Measurements from ENCODE around the gene CORO6. TPM values are rescaled to one million over a fixed set of nuclear protein-coding genes. Genes with fewer than 3 reads are reported as not detected.

CORO6 gene
- total RNA-seq, 5 donors from 2014 or later (not counting 1 experiment from before 2014, with no cell fraction given) = 2.4 to 4.1 (median 3.6) TPM

GRCh38 chr17:29628644-29629043, 5.9 kb upstream of the CORO6 start:
- H3K36me3 Mint-ChIP-seq = peaks cover 19% of the 10 kb centered on the region

GRCh38 chr17:29627951-29628350, 5.2 kb upstream of the CORO6 start:
- H3K4me3 Mint-ChIP-seq = no peak overlapping the region
- WGBS (ENCODE audit: insufficient coverage) = no CpG with 5 or more reads among the region's 1 CpG
- peak overlapping the region; percentile 40 to 73 for H3K27ac Mint-ChIP-seq
- no peaks in the 10 kb centered on the region for H3K9me3 Mint-ChIP-seq
- Histone ChIP-seq H3K27me3 (replicated peaks in 1 of 2; ENCODE audit: control insufficient read depth in 2 of 2, extremely low read depth in 1 of 2, insufficient read depth in 2 of 2, low read length in 1 of 2) (no peaks in the 10 kb centered on the region), H3K4me1 (ENCODE audit: control insufficient read depth in 1 of 2, extremely low read depth in 1 of 2, insufficient read depth in 2 of 2, low read length in 2 of 2) (peaks cover 0 to 14% of the 10 kb centered on the region in 2 experiments), H3K27ac (ENCODE audit: low read length) (no peak overlapping the region), H3K9me3 (no peaks in the 10 kb centered on the region), H3K4me3 (ENCODE audit: control insufficient read depth in 1 of 2, extremely low read depth in 1 of 2, low read length in 1 of 2) (no peak overlapping the region), H3K36me3 (ENCODE audit: control insufficient read depth in 2 of 2, extremely low read depth in 1 of 2, insufficient read depth in 1 of 2, low read length in 1 of 2) (peaks cover 16 to 51% of the 10 kb centered on the region in 2 donors)
- no peaks in the 10 kb centered on the region for H3K27me3 Mint-ChIP-seq
- DNase-seq (no peak), ATAC-seq (replicated peaks in 1 of 4) (no peak)
- ChIA-PET CTCF (no interaction called here), POLR2A (no interaction called here)
- H3K4me1 Mint-ChIP-seq = peaks cover 41 to 47% (median 43%) of the 10 kb centered on the region in 3 donors
- peaks cover 19% of the 10 kb centered on the region for H3K36me3 Mint-ChIP-seq

More at GRCh38 chr17:29628644-29629043, 5.9 kb upstream of the CORO6 start:
- POLR2A ChIA-PET = no interaction called here
- H3K27me3 ChIP-seq (replicated peaks in 1 of 2; ENCODE audit: control insufficient read depth in 2 of 2, extremely low read depth in 1 of 2, insufficient read depth in 2 of 2, low read length in 1 of 2) = no peaks in the 10 kb centered on the region
- ATAC-seq (replicated peaks in 1 of 4) (no peak), DNase-seq (no peak)
- H3K4me3 ChIP-seq (ENCODE audit: control insufficient read depth in 1 of 2, extremely low read depth in 1 of 2, low read length in 1 of 2) = no peak overlapping the region
- Mint-ChIP-seq H3K4me3 (no peak overlapping the region), H3K27me3 (no peaks in the 10 kb centered on the region), H3K9me3 (no peaks in the 10 kb centered on the region), H3K27ac (peak overlapping the region; percentile 25 to 68), H3K4me1 (peaks cover 34 to 40% (median 36%) of the 10 kb centered on the region in 3 donors)
- CTCF ChIA-PET = no interaction called here
- WGBS (ENCODE audit: insufficient coverage) = 67% methylated on average over 1 of the region's 2 CpGs
- H3K27ac ChIP-seq (ENCODE audit: low read length) = no peak overlapping the region
- H3K4me1 ChIP-seq (ENCODE audit: control insufficient read depth in 1 of 2, extremely low read depth in 1 of 2, insufficient read depth in 2 of 2, low read length in 2 of 2) = peaks cover 0 to 7% of the 10 kb centered on the region in 2 experiments
- no peaks in the 10 kb centered on the region for H3K9me3 ChIP-seq
- peaks cover 16 to 58% of the 10 kb centered on the region in 2 donors for H3K36me3 ChIP-seq (ENCODE audit: control insufficient read depth in 2 of 2, extremely low read depth in 1 of 2, insufficient read depth in 1 of 2, low read length in 1 of 2)

GRCh38 chr17:29625037-29625750, 2.5 kb upstream of the CORO6 start:
- H3K9me3 Mint-ChIP-seq = no peaks in the 10 kb centered on the region
- no peak overlapping the region for H3K4me3 ChIP-seq (ENCODE audit: control insufficient read depth in 1 of 2, extremely low read depth in 1 of 2, low read length in 1 of 2)
- peaks cover 0 to 23% of the 10 kb centered on the region in 2 donors for H3K36me3 ChIP-seq (ENCODE audit: control insufficient read depth in 2 of 2, extremely low read depth in 1 of 2, insufficient read depth in 1 of 2, low read length in 1 of 2)
- H3K27ac Mint-ChIP-seq = peak overlapping the region; percentile 36 to 61
- DNase-seq (no peak), ATAC-seq (replicated peaks in 1 of 4) (no peak)
- no peak overlapping the region for H3K4me3 Mint-ChIP-seq
- H3K4me1 ChIP-seq (ENCODE audit: control insufficient read depth in 1 of 2, extremely low read depth in 1 of 2, insufficient read depth in 2 of 2, low read length in 2 of 2) = peaks cover 2 to 22% of the 10 kb centered on the region in 2 experiments
- POLR2A ChIA-PET = interaction anchor here in 1 of 2 donors (0.5 kb wide), 1 partner anchor 120 kb away, joined by 3 read pairs; no protein-coding TSS in a partner anchor
- no peak overlapping the region for H3K27ac ChIP-seq (ENCODE audit: low read length)
- no peaks in the 10 kb centered on the region for H3K9me3 ChIP-seq
- CTCF ChIA-PET = interaction anchor here in 1 of 2 donors (0.6 to 1.5 kb wide), 5 partner anchors 9 to 154 kb away, joined by 3 to 7 read pairs (median 4); no protein-coding TSS in a partner anchor
- peaks cover 4% of the 10 kb centered on the region for H3K36me3 Mint-ChIP-seq
- 92% methylated on average over 5 of the region's 8 CpGs for WGBS (ENCODE audit: insufficient coverage)
- no peaks in the 10 kb centered on the region for H3K27me3 ChIP-seq (replicated peaks in 1 of 2; ENCODE audit: control insufficient read depth in 2 of 2, extremely low read depth in 1 of 2, insufficient read depth in 2 of 2, low read length in 1 of 2)
- H3K4me1 Mint-ChIP-seq = peaks cover 38 to 54% (median 54%) of the 10 kb centered on the region in 3 donors
- no peaks in the 10 kb centered on the region for H3K27me3 Mint-ChIP-seq

GRCh38 chr17:29624586-29624985, 1.9 kb upstream of the CORO6 start:
- H3K27ac Mint-ChIP-seq = peak overlapping the region; percentile 58 to 61
- H3K36me3 ChIP-seq (ENCODE audit: control insufficient read depth in 2 of 2, extremely low read depth in 1 of 2, insufficient read depth in 1 of 2, low read length in 1 of 2) = peaks cover 0 to 17% of the 10 kb centered on the region in 2 donors

GRCh38 chr17:29623283-29623647, 553 bp upstream of the CORO6 start:
- Histone ChIP-seq H3K27me3 (replicated peaks in 1 of 2; ENCODE audit: control insufficient read depth in 2 of 2, extremely low read depth in 1 of 2, insufficient read depth in 2 of 2, low read length in 1 of 2) (peaks cover 0 to 4% of the 10 kb centered on the region in 2 experiments), H3K4me1 (ENCODE audit: control insufficient read depth in 1 of 2, extremely low read depth in 1 of 2, insufficient read depth in 2 of 2, low read length in 2 of 2) (peaks cover 2 to 28% of the 10 kb centered on the region in 2 experiments), H3K36me3 (ENCODE audit: control insufficient read depth in 2 of 2, extremely low read depth in 1 of 2, insufficient read depth in 1 of 2, low read length in 1 of 2) (peaks cover 0 to 8% of the 10 kb centered on the region in 2 donors), H3K4me3 (ENCODE audit: control insufficient read depth in 1 of 2, extremely low read depth in 1 of 2, low read length in 1 of 2) (peak overlapping the region; percentile 58 to 68), H3K27ac (ENCODE audit: low read length) (no peak overlapping the region), H3K9me3 (no peaks in the 10 kb centered on the region)
- H3K27me3 Mint-ChIP-seq = no peaks in the 10 kb centered on the region
- H3K36me3 Mint-ChIP-seq = no peaks in the 10 kb centered on the region
- ATAC-seq (replicated peaks in 1 of 4) (peak; percentile 6 to 12 (median 10)), DNase-seq (no peak)
- peak overlapping the region in 1 of 2 donors; percentile 58 for H3K27ac Mint-ChIP-seq
- H3K4me1 Mint-ChIP-seq = peaks cover 33 to 49% (median 44%) of the 10 kb centered on the region in 3 donors
- H3K9me3 Mint-ChIP-seq = no peaks in the 10 kb centered on the region
- WGBS (ENCODE audit: insufficient coverage) = 63% methylated on average over 3 of the region's 4 CpGs
- peak overlapping the region; percentile 74 to 76 (median 75) for H3K4me3 Mint-ChIP-seq
- POLR2A ChIA-PET = no interaction called here
- CTCF ChIA-PET = interaction anchor here in 1 of 2 donors (1.0 kb wide), 1 partner anchor 138 kb away, joined by 3 read pairs; no protein-coding TSS in a partner anchor

More at GRCh38 chr17:29624586-29624985, 1.9 kb upstream of the CORO6 start:
- H3K4me3 ChIP-seq (ENCODE audit: control insufficient read depth in 1 of 2, extremely low read depth in 1 of 2, low read length in 1 of 2) = no peak overlapping the region
- no peak overlapping the region for H3K27ac ChIP-seq (ENCODE audit: low read length)
- Mint-ChIP-seq H3K36me3 (peaks cover 4% of the 10 kb centered on the region), H3K4me1 (peaks cover 38 to 54% (median 50%) of the 10 kb centered on the region in 3 donors), H3K27me3 (no peaks in the 10 kb centered on the region), H3K4me3 (no peak overlapping the region), H3K9me3 (no peaks in the 10 kb centered on the region)
- no peak for ATAC-seq (replicated peaks in 1 of 4)
- ChIA-PET POLR2A (interaction anchor here in 1 of 2 donors (0.5 kb wide), 1 partner anchor 121 kb away, joined by 3 read pairs; no protein-coding TSS in a partner anchor), CTCF (interaction anchor here (0.5 to 1.5 kb wide), 5 partner anchors 8 to 155 kb away, joined by 3 to 7 read pairs (median 4); no protein-coding TSS in a partner anchor)
- DNase-seq = no peak
- no peaks in the 10 kb centered on the region for H3K27me3 ChIP-seq (replicated peaks in 1 of 2; ENCODE audit: control insufficient read depth in 2 of 2, extremely low read depth in 1 of 2, insufficient read depth in 2 of 2, low read length in 1 of 2)
- H3K4me1 ChIP-seq (ENCODE audit: control insufficient read depth in 1 of 2, extremely low read depth in 1 of 2, insufficient read depth in 2 of 2, low read length in 2 of 2) = peaks cover 2 to 22% of the 10 kb centered on the region in 2 experiments
- no peaks in the 10 kb centered on the region for H3K9me3 ChIP-seq
- 60% methylated on average over 1 of the region's 4 CpGs for WGBS (ENCODE audit: insufficient coverage)

- peak overlapping the region in 1 of 2 donors; percentile 11 for H3K27ac Mint-ChIP-seq
- H3K27me3 Mint-ChIP-seq = no peaks in the 10 kb centered on the region
- no peaks in the 10 kb centered on the region for H3K36me3 Mint-ChIP-seq
- no peak for ATAC-seq (replicated peaks in 1 of 4)
- Histone ChIP-seq H3K27ac (ENCODE audit: low read length) (no peak overlapping the region), H3K4me1 (ENCODE audit: control insufficient read depth in 1 of 2, extremely low read depth in 1 of 2, insufficient read depth in 2 of 2, low read length in 2 of 2) (peaks cover 7 to 42% of the 10 kb centered on the region in 2 experiments), H3K4me3 (ENCODE audit: control insufficient read depth in 1 of 2, extremely low read depth in 1 of 2, low read length in 1 of 2) (peak overlapping the region in 1 of 2 donors; percentile 68), H3K9me3 (no peaks in the 10 kb centered on the region), H3K36me3 (ENCODE audit: control insufficient read depth in 2 of 2, extremely low read depth in 1 of 2, insufficient read depth in 1 of 2, low read length in 1 of 2) (peaks cover 0 to 6% of the 10 kb centered on the region in 2 donors), H3K27me3 (replicated peaks in 1 of 2; ENCODE audit: control insufficient read depth in 2 of 2, extremely low read depth in 1 of 2, insufficient read depth in 2 of 2, low read length in 1 of 2) (peaks cover 0 to 4% of the 10 kb centered on the region in 2 experiments)
- H3K4me3 Mint-ChIP-seq = peak overlapping the region; percentile 55 to 75 (median 74)
- H3K4me1 Mint-ChIP-seq = peaks cover 31 to 56% (median 47%) of the 10 kb centered on the region in 3 donors
- POLR2A ChIA-PET = interaction anchor here in 1 of 2 donors (0.6 kb wide), 1 partner anchor 343 kb away, joined by 4 read pairs; no protein-coding TSS in a partner anchor
- 87% methylated on average over 5 of the region's 8 CpGs for WGBS (ENCODE audit: insufficient coverage)
- H3K9me3 Mint-ChIP-seq = no peaks in the 10 kb centered on the region
- no peak for DNase-seq
- CTCF ChIA-PET = no interaction called here
These were observed 939 bp downstream of the CORO6 start for GRCh38 chr17:29621751-29622194.

All from T-cell (primary cell).